ENCODE measurements around the gene TMEM238L.

DNA sequence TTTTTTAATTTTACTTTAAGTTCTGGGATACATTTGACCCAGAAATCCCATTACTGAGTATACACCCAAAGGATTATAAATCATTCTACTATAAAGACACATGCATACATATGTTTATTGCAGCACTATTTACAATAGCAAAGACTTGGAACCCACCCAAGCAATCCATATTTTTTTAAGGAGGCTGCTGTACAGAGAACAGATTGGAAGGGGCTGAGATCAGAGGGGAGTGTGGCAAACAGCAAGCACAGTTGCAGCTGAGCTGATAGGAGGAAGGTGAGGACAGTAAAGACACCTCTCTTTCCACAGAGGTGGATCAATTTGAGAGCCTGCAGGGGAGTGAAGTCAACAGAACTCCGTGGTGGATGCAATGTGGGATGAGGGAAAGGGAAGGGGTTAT is 10.2 kb upstream of the TMEM238L start:
- no peak for TF ChIP-seq POLR2A (IDR thresholded peaks at IDR 0.05; ENCODE audit: low read length)
- no peak for TF ChIP-seq GATA1 (IDR thresholded peaks at IDR 0.05; ENCODE audit: low read depth, low read length)

Measured in erythroblast (primary cell).